ENCODE measurements around the gene PTDSS2. TPM values are rescaled to one million over a fixed set of nuclear protein-coding genes. Genes with fewer than 3 reads are reported as not detected.
"Not testable (repeated sequence)": the region's sequence is repeated elsewhere in the genome, so short reads cannot be mapped to it uniquely, and the experiment has no call there.

PTDSS2 gene
- total RNA-seq, 1 donor from 2014 or later: 47.3 TPM

- H2AFZ ChIP-seq (ENCODE audit: low read depth, low read length): no peak overlapping the region
- no peaks in the 10 kb centered on the region for H3K4me1 ChIP-seq (ENCODE audit: insufficient read depth, low read length)
- no peaks in the 10 kb centered on the region for H3K9me3 ChIP-seq (ENCODE audit: insufficient read depth, low read depth, low read length)
- no peak for TF ChIP-seq EZH2 (IDR thresholded peaks at IDR 0.05; ENCODE audit: insufficient read depth, low read length)
- no peak for TF ChIP-seq CTCF (IDR thresholded peaks at IDR 0.05; ENCODE audit: insufficient read depth, low read depth, low read length)
- H3K27ac ChIP-seq (ENCODE audit: low read depth, low read length): no peak overlapping the region
- FAIRE-seq (no peak), DNase-seq (ENCODE audit: low read depth) (no peak)
- no peaks in the 10 kb centered on the region for H3K27me3 ChIP-seq (ENCODE audit: insufficient read depth, low read length)
- H3K36me3 ChIP-seq (ENCODE audit: insufficient read depth, low read length): peaks cover 4% of the 10 kb centered on the region
- H4K20me1 ChIP-seq (ENCODE audit: insufficient read depth, low read length): no peaks in the 10 kb centered on the region
- H3K4me3 ChIP-seq (ENCODE audit: insufficient read depth, low read depth, low read length): no peak overlapping the region
- no peaks in the 10 kb centered on the region for H3K27me3 Mint-ChIP-seq (ENCODE audit: low read depth, unreplicated experiment)
- H3K9ac ChIP-seq (ENCODE audit: low read length): no peak overlapping the region
- peaks cover 14% of the 10 kb centered on the region for H3K9me3 Mint-ChIP-seq (ENCODE audit: unreplicated experiment)
- H3K79me2 ChIP-seq (ENCODE audit: insufficient read depth, low read length): no peaks in the 10 kb centered on the region
- H3K4me3 Mint-ChIP-seq (ENCODE audit: unreplicated experiment): no peak overlapping the region
- no peak overlapping the region for H3K27ac Mint-ChIP-seq (ENCODE audit: unreplicated experiment)
- peaks cover 32% of the 10 kb centered on the region for H3K36me3 Mint-ChIP-seq (ENCODE audit: low read depth, unreplicated experiment)
- H3K4me1 Mint-ChIP-seq (ENCODE audit: low read depth, unreplicated experiment): no peaks in the 10 kb centered on the region
- no peak overlapping the region for H3K4me2 ChIP-seq (ENCODE audit: low read length)
Measured at GRCh38 chr11:516400-516799, 66.3 kb downstream of the PTDSS2 start.

GRCh38 chr11:516918-517685 is 67.0 kb downstream of the PTDSS2 start:
- not testable (repeated sequence) for H3K9ac ChIP-seq (ENCODE audit: low read length); H2AFZ ChIP-seq (ENCODE audit: low read depth, low read length); H3K27ac ChIP-seq (ENCODE audit: low read depth, low read length); H3K36me3 ChIP-seq (ENCODE audit: insufficient read depth, low read length); FAIRE-seq; H3K9me3 ChIP-seq (ENCODE audit: insufficient read depth, low read depth, low read length); H3K4me2 ChIP-seq (ENCODE audit: low read length); H3K79me2 ChIP-seq (ENCODE audit: insufficient read depth, low read length); H4K20me1 ChIP-seq (ENCODE audit: insufficient read depth, low read length); H3K4me3 ChIP-seq (ENCODE audit: insufficient read depth, low read depth, low read length); H3K4me1 Mint-ChIP-seq (ENCODE audit: low read depth, unreplicated experiment); DNase-seq (ENCODE audit: low read depth); H3K27ac Mint-ChIP-seq (ENCODE audit: unreplicated experiment); H3K27me3 ChIP-seq (ENCODE audit: insufficient read depth, low read length); H3K4me1 ChIP-seq (ENCODE audit: insufficient read depth, low read length); H3K4me3 Mint-ChIP-seq (ENCODE audit: unreplicated experiment); H3K27me3 Mint-ChIP-seq (ENCODE audit: low read depth, unreplicated experiment)
- peaks cover 14% of the 10 kb centered on the region for H3K9me3 Mint-ChIP-seq (ENCODE audit: unreplicated experiment)
- peaks cover 32% of the 10 kb centered on the region for H3K36me3 Mint-ChIP-seq (ENCODE audit: low read depth, unreplicated experiment)

GRCh38 chr11:518463-519202 is 68.6 kb downstream of the PTDSS2 start:
- H2AFZ ChIP-seq (ENCODE audit: low read depth, low read length): peak overlapping the region; percentile 50
- H3K9me3 ChIP-seq (ENCODE audit: insufficient read depth, low read depth, low read length): no peaks in the 10 kb centered on the region
- no peaks in the 10 kb centered on the region for H3K79me2 ChIP-seq (ENCODE audit: insufficient read depth, low read length)
- peak overlapping the region; percentile 67 for H3K4me2 ChIP-seq (ENCODE audit: low read length)
- no peaks in the 10 kb centered on the region for H4K20me1 ChIP-seq (ENCODE audit: insufficient read depth, low read length)
- TF ChIP-seq CTCF (IDR thresholded peaks at IDR 0.05; ENCODE audit: insufficient read depth, low read depth, low read length) (peak; percentile 39), EZH2 (IDR thresholded peaks at IDR 0.05; ENCODE audit: insufficient read depth, low read length) (no peak)
- Mint-ChIP-seq H3K36me3 (ENCODE audit: low read depth, unreplicated experiment) (peaks cover 25% of the 10 kb centered on the region), H3K4me3 (ENCODE audit: unreplicated experiment) (no peak overlapping the region), H3K9me3 (ENCODE audit: unreplicated experiment) (peaks cover 14% of the 10 kb centered on the region), H3K27me3 (ENCODE audit: low read depth, unreplicated experiment) (no peaks in the 10 kb centered on the region), H3K27ac (ENCODE audit: unreplicated experiment) (no peak overlapping the region), H3K4me1 (ENCODE audit: low read depth, unreplicated experiment) (no peaks in the 10 kb centered on the region)
- peak; percentile 89 for DNase-seq (ENCODE audit: low read depth)
- H3K4me3 ChIP-seq (ENCODE audit: insufficient read depth, low read depth, low read length): peak overlapping the region; percentile 25
- H3K4me1 ChIP-seq (ENCODE audit: insufficient read depth, low read length): no peaks in the 10 kb centered on the region
- H3K9ac ChIP-seq (ENCODE audit: low read length): no peak overlapping the region
- H3K27me3 ChIP-seq (ENCODE audit: insufficient read depth, low read length): no peaks in the 10 kb centered on the region
- peaks cover 3% of the 10 kb centered on the region for H3K36me3 ChIP-seq (ENCODE audit: insufficient read depth, low read length)
- H3K27ac ChIP-seq (ENCODE audit: low read depth, low read length): no peak overlapping the region
- FAIRE-seq: no peak

Data from astrocyte (in vitro differentiated cells and primary cell).